H9 (cell line): ENCODE measurements around the gene PCDHB10. TPM values are rescaled to one million over a fixed set of nuclear protein-coding genes. Genes with fewer than 3 reads are reported as not detected.
"Not testable (repeated sequence)": the region's sequence is repeated elsewhere in the genome, so short reads cannot be mapped to it uniquely, and the experiment has no call there.

ENCODE experiments used
- DNase-seq: peaks from one replicate; pipeline ENCODE4 v3.0.0-alpha.2; 2017
- H2AFZ ChIP-seq: one replicate; pipeline ENCODE4 v1.6.1; 2013; ENCODE audit warnings: mild to moderate bottlenecking, low read length, control low read depth, moderate library complexity
- H2AK5ac ChIP-seq: 2 replicates; pipeline ENCODE4 v1.6.1; 2013; ENCODE audit warnings: low read length, control low read depth, mixed read lengths; ENCODE audit not compliant: insufficient read length
- H2BK120ac ChIP-seq: one replicate; pipeline ENCODE4 v1.6.1; 2013; ENCODE audit warnings: low read depth, mild to moderate bottlenecking, low read length, control low read depth, inconsistent platforms; ENCODE audit not compliant: poor library complexity, severe bottlenecking
- H2BK12ac ChIP-seq: 2 replicates; pipeline ENCODE4 v1.6.1; 2013; ENCODE audit warnings: low read length, control low read depth, mixed read lengths, low read depth; ENCODE audit not compliant: insufficient read length
- H2BK15ac ChIP-seq: 2 replicates; pipeline ENCODE4 v1.6.1; 2013; ENCODE audit warnings: low read depth, low read length, control low read depth
- H2BK20ac ChIP-seq: one replicate; pipeline ENCODE4 v1.6.1; 2013; ENCODE audit warnings: low read depth, mild to moderate bottlenecking, low read length, control low read depth, inconsistent platforms; ENCODE audit not compliant: poor library complexity, severe bottlenecking
- H2BK5ac ChIP-seq: 2 replicates; pipeline ENCODE4 v1.6.1; 2013; ENCODE audit warnings: low read length, control low read depth, mixed read lengths; ENCODE audit not compliant: insufficient read length
- H3K14ac ChIP-seq: 2 replicates; pipeline ENCODE4 v1.6.1; 2013; ENCODE audit warnings: low read length, control low read depth; ENCODE audit not compliant: insufficient read depth
- H3K18ac ChIP-seq: 2 replicates; pipeline ENCODE4 v1.6.1; 2013; ENCODE audit warnings: low read depth, mild to moderate bottlenecking, mixed read lengths, low read length, control low read depth; ENCODE audit not compliant: insufficient read length
- H3K23ac ChIP-seq: 2 replicates; pipeline ENCODE4 v1.6.1; 2013; ENCODE audit warnings: low read length, control low read depth, mixed read lengths, low read depth; ENCODE audit not compliant: insufficient read length
- H3K23me2 ChIP-seq: 2 replicates; pipeline ENCODE4 v1.6.1; 2013; ENCODE audit warnings: low read depth, mild to moderate bottlenecking, mixed read lengths, low read length, control low read depth; ENCODE audit not compliant: insufficient read length, poor library complexity, severe bottlenecking
- H3K27ac ChIP-seq: 2 replicates; pipeline ENCODE4 v1.5.1; 2013; ENCODE audit warnings: low read length, control low read depth, mixed read lengths, low read depth; ENCODE audit not compliant: insufficient read length
- H3K27me3 ChIP-seq: 2 replicates; pipeline ENCODE4 v1.6.1; 2013; ENCODE audit warnings: low read length, control low read depth, inconsistent platforms; ENCODE audit not compliant: insufficient read depth
- H3K4ac ChIP-seq: 2 replicates; pipeline ENCODE4 v1.6.1; 2013; ENCODE audit warnings: low read depth, mild to moderate bottlenecking, control low read depth, inconsistent platforms, low read length, moderate library complexity
- H3K4me1 ChIP-seq: 2 replicates; pipeline ENCODE4 v1.6.1; 2013; ENCODE audit warnings: low read length, control low read depth, inconsistent platforms; ENCODE audit not compliant: insufficient read depth
- H3K4me2 ChIP-seq: 2 replicates; pipeline ENCODE4 v1.6.1; 2013; ENCODE audit warnings: low read length, control low read depth, mixed read lengths; ENCODE audit not compliant: insufficient read length, insufficient read depth
- H3K56ac ChIP-seq: 2 replicates; pipeline ENCODE4 v1.6.1; 2013; ENCODE audit warnings: low read depth, mild to moderate bottlenecking, mixed read lengths, low read length, control low read depth; ENCODE audit not compliant: insufficient read length
- H3K79me1 ChIP-seq: 2 replicates; pipeline ENCODE4 v1.6.1; 2013; ENCODE audit warnings: low read depth, mild to moderate bottlenecking, moderate library complexity, low read length, control low read depth, inconsistent platforms; ENCODE audit not compliant: insufficient read depth, poor library complexity, severe bottlenecking
- H3K79me2 ChIP-seq: 2 replicates; pipeline ENCODE4 v1.6.1; 2013; ENCODE audit warnings: low read length, control low read depth, inconsistent platforms; ENCODE audit not compliant: insufficient read depth
- H3K9ac ChIP-seq: 2 replicates; pipeline ENCODE4 v1.6.1; 2013; ENCODE audit warnings: low read length, control low read depth, mixed read lengths; ENCODE audit not compliant: insufficient read length; ENCODE audit errors: extremely low read depth
- H3K9me3 ChIP-seq: one replicate; pipeline ENCODE4 v1.6.1; 2013; ENCODE audit warnings: low read depth, low read length, inconsistent platforms; ENCODE audit not compliant: control insufficient read depth
- H3T11ph ChIP-seq: one replicate; pipeline ENCODE4 v1.6.1; 2013; ENCODE audit warnings: mild to moderate bottlenecking, low read length, control low read depth, inconsistent platforms
- H4K20me1 ChIP-seq: one replicate; pipeline ENCODE4 v1.6.1; 2013; ENCODE audit not compliant: control insufficient read depth, insufficient read length, insufficient read depth
- H4K5ac ChIP-seq: 2 replicates; pipeline ENCODE4 v1.6.1; 2013; ENCODE audit warnings: low read depth, mild to moderate bottlenecking, mixed read lengths, low read length, control low read depth; ENCODE audit not compliant: insufficient read length
- H4K8ac ChIP-seq: replicated peaks from 2 replicates; pipeline ENCODE4 v1.6.1; 2013; ENCODE audit warnings: low read length, control low read depth, mixed read lengths, low read depth; ENCODE audit not compliant: insufficient read length
- H4K91ac ChIP-seq: 2 replicates; pipeline ENCODE4 v1.6.1; 2013; ENCODE audit warnings: low read depth, mild to moderate bottlenecking, moderate library complexity, mixed read lengths, low read length, control low read depth; ENCODE audit not compliant: insufficient read length
- H3K27ac Mint-ChIP-seq, 3 experiments: 2 replicates in 2 of 3; 3 replicates in 1 of 3; pipeline ENCODE4 v1.8.0; 2020 to 2021; ENCODE audit warnings: mixed read lengths in 3 of 3, mild to moderate bottlenecking in 1 of 3, moderate library complexity in 1 of 3
- H3K27me3 Mint-ChIP-seq: 2 replicates; pipeline ENCODE4 v1.8.0; 2021; ENCODE audit warnings: low read depth, mild to moderate bottlenecking, moderate library complexity, mixed read lengths
- H3K36me3 Mint-ChIP-seq, 3 experiments: 2 replicates in 2 of 3; 3 replicates in 1 of 3; pipeline ENCODE4 v1.8.0; 2020 to 2021; ENCODE audit warnings: low read depth in 3 of 3, mixed read lengths in 3 of 3; ENCODE audit not compliant: insufficient read depth in 1 of 3
- H3K4me1 Mint-ChIP-seq, 2 experiments: 2 replicates each; pipeline ENCODE4 v1.8.0; 2020; ENCODE audit warnings: mixed read lengths in 2 of 2
- H3K4me3 Mint-ChIP-seq, 2 experiments: 2 replicates in 1 of 2; 3 replicates in 1 of 2; pipeline ENCODE4 v1.8.0; 2020 to 2021; ENCODE audit warnings: mild to moderate bottlenecking in 2 of 2, mixed read lengths in 2 of 2, moderate library complexity in 1 of 2
- H3K9me3 Mint-ChIP-seq, 2 experiments: 2 replicates in 1 of 2; 3 replicates in 1 of 2; pipeline ENCODE4 v1.8.0; 2020; ENCODE audit warnings: mild to moderate bottlenecking in 2 of 2, mixed read lengths in 2 of 2, moderate library complexity in 1 of 2
- CTCF ChIP-seq: fragments of 200-600 bp; sonication (generic); conservative IDR thresholded peaks from 3 replicates; pipeline ENCODE4 v1.8.0; 2021; ENCODE audit warnings: antibody characterized with exemption, mild to moderate bottlenecking
- WGBS: extraction: QIAGEN DNeasy Blood & Tissue Kit; methylation state at CpG from one replicate; pipeline ENCODE4 v1.1.7; 2013; ENCODE audit warnings: missing lambda C conversion rate, low lambda C conversion rate, mixed read lengths; ENCODE audit not compliant: insufficient read length; ENCODE audit errors: extremely low coverage; 5-methylcytosine and 5-hydroxymethylcytosine counted together
- total RNA-seq: library from RNA; stranded (reverse); gene quantifications from 2 replicates; pipeline ENCODE4 v1.2.1, GENCODE V29; 2021

The PCDHB10 gene
- total RNA-seq, 1 experiment from 2014 or later, result 1.6 TPM

- no peaks in the 10 kb centered on the region for H3K23me2 ChIP-seq
- H2BK15ac ChIP-seq, result no peak within 1 kb of the TSS
- H3K9ac ChIP-seq, result no peak within 1 kb of the TSS
- Mint-ChIP-seq H3K4me1 (peaks cover 7 to 15% of the 10 kb centered on the region in 2 experiments), H3K27me3 (no peaks in the 10 kb centered on the region; the same call in none of the 2 replicates), H3K9me3 (peaks cover 29 to 35% of the 10 kb centered on the region in 2 experiments), H3K27ac (peak within 1 kb of the TSS in 1 of 3 experiments; percentile 89; a peak in 1 of 7 replicates), H3K4me3 (peak within 1 kb of the TSS in 1 of 2 experiments; percentile 50; a peak in 2 of 5 replicates), H3K36me3 (peaks cover 13 to 33% (median 17%) of the 10 kb centered on the region in 3 experiments)
- H3K56ac ChIP-seq, result no peak within 1 kb of the TSS
- H4K8ac ChIP-seq, result no peak within 1 kb of the TSS
- no peak within 1 kb of the TSS for H3K18ac ChIP-seq
- no peak within 1 kb of the TSS for H3K4me2 ChIP-seq
- H4K91ac ChIP-seq, result no peak within 1 kb of the TSS
- H3K27ac ChIP-seq, result no peak within 1 kb of the TSS
- no peaks in the 10 kb centered on the region for H3K79me1 ChIP-seq
- H3K79me2 ChIP-seq, result no peaks in the 10 kb centered on the region
- peak within 1 kb of the TSS; percentile 94 for H2AFZ ChIP-seq
- H3K9me3 ChIP-seq, result no peaks in the 10 kb centered on the region
- H3T11ph ChIP-seq, result no peak within 1 kb of the TSS
- H3K27me3 ChIP-seq, result no peaks in the 10 kb centered on the region
- H2BK20ac ChIP-seq, result no peak within 1 kb of the TSS
- no peak within 1 kb of the TSS for H2BK12ac ChIP-seq
- no peak within 1 kb of the TSS for H2BK120ac ChIP-seq
- H2AK5ac ChIP-seq, result no peak within 1 kb of the TSS
- H2BK5ac ChIP-seq, result no peak within 1 kb of the TSS
- no CpG with 5 or more reads among the region's 9 CpGs for WGBS
- H4K5ac ChIP-seq, result no peak within 1 kb of the TSS
- H3K4me1 ChIP-seq, result no peaks in the 10 kb centered on the region
- no peak within 1 kb of the TSS for H3K14ac ChIP-seq
- peak; percentile 88 for TF ChIP-seq CTCF
- H3K4ac ChIP-seq, result no peak within 1 kb of the TSS
- peak; percentile 59 for DNase-seq
- H3K23ac ChIP-seq, result no peak within 1 kb of the TSS
- H4K20me1 ChIP-seq, result no peaks in the 10 kb centered on the region
Measured at GRCh38 chr5:141186897-141187512, 5.1 kb upstream of the PCDHB10 start, which contains the start of gene PCDHB9. Gene PCDHB9, plus strand, starts transcription at chr5:141187161. Its CDS starts 158 bp downstream, at chr5:141187319.

GRCh38 chr5:141188682-141189081 lies 3.5 kb upstream of the PCDHB10 start:
- H3K27me3 ChIP-seq, H3K56ac ChIP-seq, H3K9me3 ChIP-seq, H3K27ac Mint-ChIP-seq, H2BK5ac ChIP-seq, H2BK120ac ChIP-seq, H2AK5ac ChIP-seq, DNase-seq, H3K4me1 ChIP-seq, H3K4me3 Mint-ChIP-seq, H3K23ac ChIP-seq, H3K14ac ChIP-seq, H2BK12ac ChIP-seq, H2AFZ ChIP-seq, H3K27ac ChIP-seq, H4K91ac ChIP-seq, H3K4me2 ChIP-seq, H3K79me1 ChIP-seq, H3K27me3 Mint-ChIP-seq, H2BK20ac ChIP-seq, H2BK15ac ChIP-seq, H3T11ph ChIP-seq, H3K23me2 ChIP-seq, H3K4ac ChIP-seq, H3K18ac ChIP-seq, H4K20me1 ChIP-seq, H4K8ac ChIP-seq, H4K5ac ChIP-seq, H3K79me2 ChIP-seq, H3K9ac ChIP-seq: not testable (repeated sequence)
- WGBS, result no CpG with 5 or more reads among the region's 37 CpGs
- Mint-ChIP-seq H3K4me1 (peaks cover 7 to 10% of the 10 kb centered on the region in 2 experiments), H3K36me3 (peaks cover 12 to 29% (median 14%) of the 10 kb centered on the region in 3 experiments), H3K9me3 (peaks cover 27% of the 10 kb centered on the region in 2 experiments)
